ENCODE results near the gene CCDC141.

The CCDC141 gene

DNA sequence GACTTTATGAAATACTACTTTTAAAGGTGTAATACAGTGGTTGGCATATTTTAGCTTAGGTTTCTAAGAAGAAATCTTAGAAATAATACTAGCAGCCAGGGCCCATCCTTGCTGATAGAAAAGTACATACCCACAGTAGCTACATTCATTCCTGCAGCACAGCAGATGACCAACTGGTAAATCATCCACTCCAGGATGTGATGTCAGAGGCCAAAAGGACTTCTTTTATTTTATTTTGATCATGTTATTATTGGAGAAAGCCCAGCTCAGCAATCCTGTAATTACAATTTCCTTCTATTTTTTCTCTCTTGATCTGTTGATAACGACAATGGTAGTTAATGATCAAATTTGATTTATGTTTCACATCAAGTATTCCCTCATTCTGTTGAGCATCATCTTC, 224.8 kb downstream of the CCDC141 start:
- DNase-seq, result no peak

DNA sequence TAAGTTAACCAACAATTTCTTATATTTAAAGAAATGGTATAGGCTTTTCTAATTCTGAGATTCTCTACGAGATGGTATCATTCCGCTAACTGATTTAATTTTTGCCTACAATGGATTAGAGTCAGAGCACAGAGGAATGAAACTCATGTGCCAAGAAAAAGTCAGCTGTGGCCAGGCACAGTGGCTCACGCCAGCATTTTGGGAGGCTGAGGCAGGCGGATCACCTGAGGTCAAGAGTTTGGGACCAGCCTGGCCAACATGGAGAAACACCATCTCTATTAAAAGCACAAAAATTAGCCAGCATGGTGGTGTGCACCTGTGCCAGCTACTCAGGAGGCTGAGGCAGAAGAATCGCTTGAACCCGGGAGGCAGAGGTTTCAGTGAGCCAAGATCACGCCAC, 225.8 kb downstream of the CCDC141 start:
- no peak for DNase-seq

GRCh38 chr2:178819992-178820391, 229.9 kb downstream of the CCDC141 start:
- DNase-seq, result no peak

- DNase-seq, result no peak
Observed at GRCh38 chr2:178819147-178819875, 230.6 kb downstream of the CCDC141 start.

- DNase-seq, result no peak
Observed at GRCh38 chr2:178811901-178812300, 238.0 kb downstream of the CCDC141 start.

- DNase-seq, result no peak
Observed at GRCh38 chr2:178811045-178811444, 238.9 kb downstream of the CCDC141 start.

- no peak for DNase-seq
Observed at GRCh38 chr2:178810422-178810821, 239.5 kb downstream of the CCDC141 start.

- no peak for DNase-seq
Observed at GRCh38 chr2:178807227-178808008, 242.5 kb downstream of the CCDC141 start, which contains the start of gene TTN. TTN (minus strand) TSS chr2:178807423; CDS start chr2:178804642, 2,781 bp downstream.

DNA sequence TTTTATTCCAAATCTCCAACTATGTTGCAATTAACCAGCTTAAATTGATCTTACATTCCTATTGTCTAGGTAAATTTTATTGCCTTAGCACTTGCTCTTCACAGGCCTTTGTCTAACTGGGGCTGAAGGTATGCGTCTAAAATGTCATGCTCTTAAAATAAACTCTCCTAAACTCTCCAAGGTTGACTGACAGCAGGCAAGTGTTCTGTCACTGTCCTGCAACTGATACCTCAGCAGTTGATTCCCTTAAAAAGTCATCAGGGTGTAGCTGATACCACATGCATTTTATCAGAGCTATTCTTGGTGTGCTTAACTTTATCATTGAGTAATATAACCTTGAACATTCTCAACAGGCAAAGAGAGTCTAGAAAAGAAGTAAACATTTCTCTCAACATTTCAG, 243.4 kb downstream of the CCDC141 start:
- DNase-seq, result no peak

DNA sequence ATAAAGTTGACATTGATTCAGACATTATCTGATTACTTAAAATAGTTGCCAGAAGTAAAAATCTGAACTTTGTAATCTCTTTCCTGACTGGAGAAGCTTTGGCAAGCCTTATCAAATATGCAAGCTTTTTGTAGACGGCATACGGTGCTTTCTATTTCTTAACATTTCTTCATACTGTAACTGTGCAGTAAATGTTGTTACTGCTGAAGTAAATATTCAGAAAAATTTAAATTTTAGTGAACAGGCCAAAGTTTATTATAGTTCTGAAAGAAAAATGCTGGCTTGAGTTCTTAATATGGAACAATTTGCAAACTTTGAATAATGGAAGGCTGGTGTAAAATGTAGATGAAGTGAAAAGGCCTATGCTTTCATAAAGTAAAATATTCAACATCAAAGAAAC, 244.5 kb downstream of the CCDC141 start:
- DNase-seq, result no peak

DNA sequence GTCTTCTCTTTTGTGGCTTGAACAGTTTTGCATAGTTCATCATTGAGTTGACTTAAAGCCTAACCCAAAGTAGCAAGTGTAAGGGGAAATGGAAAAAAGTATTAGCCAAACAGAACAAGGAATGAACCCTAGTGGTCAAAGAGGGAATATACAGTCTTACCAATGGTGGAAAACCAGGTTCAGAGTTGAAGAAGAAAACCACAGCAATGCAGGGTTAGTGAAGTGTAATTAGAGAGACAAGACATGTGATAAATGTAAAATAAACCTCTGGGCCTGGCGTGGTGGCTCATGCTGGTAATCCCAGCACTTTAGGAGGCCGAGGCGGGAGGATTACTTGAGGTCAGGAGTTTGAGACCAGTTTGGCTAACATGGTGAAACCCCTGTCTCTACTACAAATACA, 245.1 kb downstream of the CCDC141 start:
- no peak for DNase-seq

DNA sequence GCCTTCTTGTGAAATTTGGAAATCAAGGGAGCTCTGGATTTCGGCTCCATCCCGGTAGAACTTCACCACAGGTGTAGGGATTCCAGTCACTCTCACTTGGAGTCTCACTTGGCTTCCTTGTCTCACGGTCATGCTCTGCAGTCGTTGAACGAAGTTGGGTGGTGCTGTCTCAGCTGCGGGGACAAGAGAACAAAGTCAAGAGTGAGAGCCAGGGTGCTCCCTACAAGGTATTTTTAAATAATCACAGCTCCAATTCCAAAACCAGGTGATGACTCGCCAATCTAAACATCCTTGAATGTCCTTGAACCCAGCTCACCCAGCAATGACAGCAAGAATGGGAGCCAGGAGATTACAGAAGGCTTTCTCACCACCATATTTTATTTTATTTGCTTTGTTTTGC, 249.4 kb downstream of the CCDC141 start:
- no peak for DNase-seq

DNA sequence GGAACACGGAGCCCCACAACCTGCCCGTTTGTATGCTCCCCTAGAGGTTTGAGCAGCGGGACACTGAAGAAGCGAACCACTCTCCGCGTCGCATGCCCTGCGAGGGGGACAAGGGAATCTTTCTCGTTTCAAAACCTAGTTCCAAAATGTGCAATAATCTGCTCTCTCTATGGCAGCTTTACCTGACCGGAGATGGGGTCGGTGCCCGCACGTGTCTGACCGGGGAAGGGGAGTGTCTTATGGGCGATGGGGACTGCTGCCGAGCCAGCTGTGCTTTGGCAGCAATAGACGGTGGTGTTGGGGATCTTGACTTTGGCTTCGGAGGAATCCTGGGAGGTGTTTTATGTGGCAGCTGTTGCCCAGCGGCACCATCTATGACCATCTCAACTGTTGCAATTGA, 250.6 kb downstream of the CCDC141 start:
- DNase-seq, result no peak

DNA sequence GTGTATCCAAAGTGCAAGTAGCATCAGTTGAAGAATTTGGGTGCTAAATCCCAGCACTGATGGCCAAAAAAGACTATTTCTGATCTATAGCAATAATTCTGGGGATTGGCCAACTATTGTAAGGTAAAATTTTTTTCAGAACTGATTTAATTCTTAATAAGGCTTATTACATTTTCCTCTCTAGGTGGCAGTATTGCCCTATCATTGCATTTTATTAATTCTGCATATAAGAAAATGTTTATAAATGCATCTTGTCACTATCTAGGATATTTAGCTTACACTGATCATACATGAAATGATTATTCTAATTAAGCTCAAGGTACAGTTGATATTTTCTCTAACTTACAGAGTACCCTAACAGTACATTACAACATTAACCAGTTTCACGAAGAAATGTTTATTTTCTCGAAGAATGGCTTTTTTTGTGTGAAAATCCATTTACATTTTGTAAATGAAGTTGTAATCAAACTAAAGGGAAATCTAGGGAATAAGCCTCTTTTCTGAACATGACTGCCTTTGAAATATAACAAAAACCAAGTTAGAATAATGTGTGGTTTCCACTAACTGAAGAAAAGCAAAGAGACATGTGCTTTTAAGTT, 253.8 kb downstream of the CCDC141 start:
- DNase-seq, result no peak

DNA sequence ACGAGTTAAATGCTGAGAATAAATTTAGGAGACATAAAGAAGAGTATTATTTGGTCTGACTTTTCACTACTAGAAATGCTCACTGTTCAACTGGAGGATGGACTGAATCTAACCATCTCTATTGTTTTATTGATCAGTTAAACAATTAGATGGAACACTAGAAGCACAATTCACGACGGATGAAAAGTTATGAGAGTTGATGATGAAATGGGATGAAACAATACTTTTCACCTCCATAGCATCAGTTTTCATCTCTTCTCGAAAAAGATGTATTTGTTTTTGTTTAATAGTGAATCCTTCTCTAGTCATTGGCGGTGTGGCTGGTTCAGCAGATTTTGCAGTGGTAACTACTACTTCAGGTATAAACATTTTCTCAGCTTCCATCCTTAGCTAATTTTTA, 262.0 kb downstream of the CCDC141 start:
- DNase-seq, result no peak

GRCh38 chr2:178787155-178787554, 262.8 kb downstream of the CCDC141 start:
- DNase-seq, result no peak

DNA sequence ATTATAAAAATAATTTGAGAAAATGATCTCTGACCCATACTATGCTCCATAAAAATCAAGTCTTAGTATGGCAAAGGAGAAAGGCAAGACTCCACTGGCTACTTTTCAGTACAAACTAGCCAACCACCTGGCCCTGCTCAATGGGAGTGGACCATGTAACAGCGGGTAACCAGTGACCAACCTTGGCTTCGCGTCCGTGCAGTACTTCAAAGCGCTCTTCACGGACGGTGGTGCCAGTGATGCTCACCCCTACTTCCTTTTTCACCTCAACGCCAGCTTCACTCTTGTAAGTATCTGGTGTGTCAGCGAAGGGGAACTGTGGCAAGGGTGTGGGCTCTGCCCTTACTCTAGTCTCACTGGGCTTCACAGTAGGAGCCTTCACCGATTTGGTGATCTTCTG, 266.0 kb downstream of the CCDC141 start:
- DNase-seq, result no peak

- DNase-seq, result no peak
Observed at GRCh38 chr2:178782236-178782635, 267.7 kb downstream of the CCDC141 start.
